Measurements from ENCODE around the gene ATG14.
"Not testable (repeated sequence)": the region's sequence is repeated elsewhere in the genome, so short reads cannot be mapped to it uniquely, and the experiment has no call there.

Gene ATG14

GRCh38 chr14:55353686-55354467 is 57.8 kb downstream of the ATG14 start:
- in situ Hi-C loops (cut with MboI; ENCODE audit: low sequenced_read_pairs): no loop called here

- in situ Hi-C loops (cut with MboI; ENCODE audit: low sequenced_read_pairs): no loop called here
Observed at GRCh38 chr14:55352201-55352600, 59.4 kb downstream of the ATG14 start.

- in situ Hi-C loops (cut with MboI; ENCODE audit: low sequenced_read_pairs): no loop called here
Observed at GRCh38 chr14:55351111-55351510, 60.5 kb downstream of the ATG14 start.

- in situ Hi-C loops (cut with MboI; ENCODE audit: low sequenced_read_pairs): no loop called here
Observed at GRCh38 chr14:55350461-55350860, 61.2 kb downstream of the ATG14 start.

- in situ Hi-C loops (cut with MboI; ENCODE audit: low sequenced_read_pairs): no loop called here
Observed at GRCh38 chr14:55349565-55349964, 62.1 kb downstream of the ATG14 start.

- in situ Hi-C loops (cut with MboI; ENCODE audit: low sequenced_read_pairs): no loop called here
Observed at GRCh38 chr14:55348766-55349453, 62.7 kb downstream of the ATG14 start.

- in situ Hi-C loops (cut with MboI; ENCODE audit: low sequenced_read_pairs): no loop called here
Observed at GRCh38 chr14:55347748-55348147, 63.9 kb downstream of the ATG14 start.

GRCh38 chr14:55347040-55347439 is 64.6 kb downstream of the ATG14 start:
- in situ Hi-C loops (cut with MboI; ENCODE audit: low sequenced_read_pairs): no loop called here

- in situ Hi-C loops (cut with MboI; ENCODE audit: low sequenced_read_pairs): not testable (repeated sequence)
Observed at GRCh38 chr14:55344582-55345163, 67.0 kb downstream of the ATG14 start.

- in situ Hi-C loops (cut with MboI; ENCODE audit: low sequenced_read_pairs): no loop called here
Observed at GRCh38 chr14:55341781-55342180, 69.8 kb downstream of the ATG14 start.

GRCh38 chr14:55340482-55340881 is 71.1 kb downstream of the ATG14 start:
- in situ Hi-C loops (cut with MboI; ENCODE audit: low sequenced_read_pairs): no loop called here

- in situ Hi-C loops (cut with MboI; ENCODE audit: low sequenced_read_pairs): no loop called here
Observed at GRCh38 chr14:55339770-55340169, 71.9 kb downstream of the ATG14 start.

GRCh38 chr14:55336691-55337090 is 74.9 kb downstream of the ATG14 start:
- in situ Hi-C loops (cut with MboI; ENCODE audit: low sequenced_read_pairs): no loop called here

- in situ Hi-C loops (cut with MboI; ENCODE audit: low sequenced_read_pairs): no loop called here
Observed at GRCh38 chr14:55336162-55336561, 75.5 kb downstream of the ATG14 start.

GRCh38 chr14:55333711-55334485 is 77.7 kb downstream of the ATG14 start:
- in situ Hi-C loops (cut with MboI; ENCODE audit: low sequenced_read_pairs): no loop called here

GRCh38 chr14:55332654-55333570 is 78.7 kb downstream of the ATG14 start:
- in situ Hi-C loops (cut with MboI; ENCODE audit: low sequenced_read_pairs): no loop called here

GRCh38 chr14:55329999-55330710 is 81.5 kb downstream of the ATG14 start:
- in situ Hi-C loops (cut with MboI; ENCODE audit: low sequenced_read_pairs): no loop called here

- in situ Hi-C loops (cut with MboI; ENCODE audit: low sequenced_read_pairs): no loop called here
Observed at GRCh38 chr14:55328317-55328716, 83.3 kb downstream of the ATG14 start.

GRCh38 chr14:55327179-55327578 is 84.5 kb downstream of the ATG14 start:
- in situ Hi-C loops (cut with MboI; ENCODE audit: low sequenced_read_pairs): no loop called here

- in situ Hi-C loops (cut with MboI; ENCODE audit: low sequenced_read_pairs): no loop called here
Observed at GRCh38 chr14:55324812-55325211, 86.8 kb downstream of the ATG14 start.
